HG03025 (cell line): ENCODE measurements around the gene C19orf67.

Experiments used
- ATAC-seq: cut with Tn5 transposase; IDR thresholded peaks from one replicate; pipeline ENCODE4 v1.9.1; 2021; ENCODE audit warnings: mild to moderate bottlenecking, moderate library complexity; ENCODE audit not compliant: unreplicated experiment, low FRiP score

Gene C19orf67

DNA sequence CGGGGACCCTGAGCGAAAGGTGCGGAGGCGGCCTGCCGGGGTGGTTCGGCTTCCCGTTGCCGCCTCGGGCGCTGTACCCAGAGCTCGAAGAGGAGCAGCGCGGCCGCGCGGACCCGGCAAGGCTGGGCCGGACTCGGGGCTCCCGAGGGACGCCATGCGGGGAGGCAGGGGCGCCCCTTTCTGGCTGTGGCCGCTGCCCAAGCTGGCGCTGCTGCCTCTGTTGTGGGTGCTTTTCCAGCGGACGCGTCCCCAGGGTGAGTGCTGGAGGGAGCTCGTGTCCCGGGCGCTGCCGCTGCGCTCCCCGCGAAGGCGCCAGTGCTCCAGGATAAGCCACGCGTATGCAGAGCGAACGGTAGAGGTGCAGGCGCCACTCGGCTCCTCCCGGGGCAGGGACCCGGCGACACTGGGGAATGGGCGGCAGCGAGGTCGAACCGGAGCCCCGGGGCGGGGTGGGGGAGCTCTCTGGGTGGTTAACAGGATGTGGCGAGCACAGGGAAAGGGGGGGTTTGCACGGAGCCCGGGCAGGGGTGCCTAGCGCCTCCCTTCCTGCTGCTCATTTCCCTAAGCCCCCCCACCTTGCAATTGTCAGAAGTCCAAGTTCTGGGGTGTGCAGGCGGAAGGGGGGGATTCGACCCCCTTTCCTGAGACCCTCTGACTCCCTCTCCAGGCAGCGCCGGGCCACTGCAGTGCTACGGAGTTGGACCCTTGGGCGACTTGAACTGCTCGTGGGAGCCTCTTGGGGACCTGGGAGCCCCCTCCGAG lies 53.7 kb downstream of the C19orf67 start, which contains the start of gene IL27RA:
Gene IL27RA, plus strand, starts transcription at position 44 of the 762 bp plus-strand sequence. Its CDS starts 111 bp downstream, at position 155.
- ATAC-seq = no peak
